ENCODE measurements around the gene MYCBP2.

The MYCBP2 gene

GRCh38 chr13:77326905-77327604 lies at the start of gene MYCBP2:
MYCBP2 (minus strand) TSS chr13:77327094; CDS start chr13:77326775, 319 bp downstream.
- peak within 1 kb of the TSS; percentile 92 to 98 (median 96) for H3K4me3 Mint-ChIP-seq
- H3K27ac Mint-ChIP-seq, result peak within 1 kb of the TSS; percentile 70 to 87 (median 81)
- no peaks in the 10 kb centered on the region for H3K36me3 Mint-ChIP-seq (ENCODE audit: low read depth)
- H3K4me1 Mint-ChIP-seq, result peaks cover 55% of the 10 kb centered on the region
- no peaks in the 10 kb centered on the region for H3K27me3 Mint-ChIP-seq (ENCODE audit: low read depth)
- TF ChIP-seq CTCF (IDR thresholded peaks at IDR 0.05; ENCODE audit: unreplicated experiment in 3 of 3), result no peak
- H3K9me3 Mint-ChIP-seq, result no peaks in the 10 kb centered on the region

- no peak overlapping the region for H3K4me3 Mint-ChIP-seq
- TF ChIP-seq CTCF (IDR thresholded peaks at IDR 0.05; ENCODE audit: unreplicated experiment in 3 of 3), result no peak
- no peaks in the 10 kb centered on the region for H3K27me3 Mint-ChIP-seq (ENCODE audit: low read depth)
- H3K4me1 Mint-ChIP-seq, result no peaks in the 10 kb centered on the region
- H3K36me3 Mint-ChIP-seq (ENCODE audit: low read depth), result no peaks in the 10 kb centered on the region
- H3K9me3 Mint-ChIP-seq, result no peaks in the 10 kb centered on the region
- H3K27ac Mint-ChIP-seq, result no peak overlapping the region
Measured at GRCh38 chr13:77375560-77376108, 48.7 kb upstream of the MYCBP2 start.

DNA sequence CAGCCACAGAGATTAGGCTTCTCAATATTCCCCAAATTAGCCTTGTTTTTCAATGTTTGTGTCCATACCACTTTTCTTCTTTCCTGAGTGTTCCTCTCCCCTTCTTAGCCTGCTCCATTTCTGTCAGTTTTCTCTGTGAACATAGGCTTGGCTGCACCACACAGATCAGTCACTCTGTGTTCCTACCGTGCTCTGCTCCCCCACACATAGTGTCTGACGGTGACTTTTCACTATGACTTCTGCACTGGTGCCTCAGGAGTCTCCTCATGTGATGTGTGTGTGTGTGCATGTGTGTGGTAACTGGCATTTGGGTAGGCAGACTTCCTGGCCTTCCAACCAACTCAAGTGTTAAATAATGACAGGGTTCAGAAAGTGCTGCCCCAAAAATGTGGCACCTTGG lies 47.9 kb upstream of the MYCBP2 start:
- no peak for TF ChIP-seq CTCF (IDR thresholded peaks at IDR 0.05; ENCODE audit: unreplicated experiment in 3 of 3)
- no peak overlapping the region for H3K27ac Mint-ChIP-seq
- no peaks in the 10 kb centered on the region for H3K4me1 Mint-ChIP-seq
- H3K9me3 Mint-ChIP-seq, result no peaks in the 10 kb centered on the region
- H3K27me3 Mint-ChIP-seq (ENCODE audit: low read depth), result no peaks in the 10 kb centered on the region
- H3K4me3 Mint-ChIP-seq, result no peak overlapping the region
- H3K36me3 Mint-ChIP-seq (ENCODE audit: low read depth), result no peaks in the 10 kb centered on the region

GRCh38 chr13:77374339-77374738 lies 47.4 kb upstream of the MYCBP2 start:
- no peaks in the 10 kb centered on the region for H3K27me3 Mint-ChIP-seq (ENCODE audit: low read depth)
- no peak overlapping the region for H3K4me3 Mint-ChIP-seq
- no peak for TF ChIP-seq CTCF (IDR thresholded peaks at IDR 0.05; ENCODE audit: unreplicated experiment in 3 of 3)
- H3K4me1 Mint-ChIP-seq, result no peaks in the 10 kb centered on the region
- H3K36me3 Mint-ChIP-seq (ENCODE audit: low read depth), result no peaks in the 10 kb centered on the region
- H3K9me3 Mint-ChIP-seq, result no peaks in the 10 kb centered on the region
- no peak overlapping the region for H3K27ac Mint-ChIP-seq

- H3K9me3 Mint-ChIP-seq, result peaks cover 2% of the 10 kb centered on the region
- TF ChIP-seq CTCF (IDR thresholded peaks at IDR 0.05; ENCODE audit: unreplicated experiment in 3 of 3), result no peak
- no peaks in the 10 kb centered on the region for H3K36me3 Mint-ChIP-seq (ENCODE audit: low read depth)
- no peaks in the 10 kb centered on the region for H3K4me1 Mint-ChIP-seq
- H3K27ac Mint-ChIP-seq, result no peak overlapping the region
- no peaks in the 10 kb centered on the region for H3K27me3 Mint-ChIP-seq (ENCODE audit: low read depth)
- H3K4me3 Mint-ChIP-seq, result no peak overlapping the region
Measured at GRCh38 chr13:77373502-77373901, 46.6 kb upstream of the MYCBP2 start.

- H3K27me3 Mint-ChIP-seq (ENCODE audit: low read depth), result peaks cover 3% of the 10 kb centered on the region
- no peak overlapping the region for H3K27ac Mint-ChIP-seq
- H3K4me3 Mint-ChIP-seq, result no peak overlapping the region
- peaks cover 2% of the 10 kb centered on the region for H3K9me3 Mint-ChIP-seq
- TF ChIP-seq CTCF (IDR thresholded peaks at IDR 0.05; ENCODE audit: unreplicated experiment in 3 of 3), result no peak
- H3K4me1 Mint-ChIP-seq, result no peaks in the 10 kb centered on the region
- H3K36me3 Mint-ChIP-seq (ENCODE audit: low read depth), result no peaks in the 10 kb centered on the region
Measured at GRCh38 chr13:77372275-77372674, 45.4 kb upstream of the MYCBP2 start.
